ELR (cell line): Measurements from ENCODE around the gene CPA4.

Experiments
- DNase-seq: peaks from one replicate; pipeline ENCODE4 v3.0.0-alpha.2; 2015; ENCODE audit warnings: low read depth

The CPA4 gene

DNA sequence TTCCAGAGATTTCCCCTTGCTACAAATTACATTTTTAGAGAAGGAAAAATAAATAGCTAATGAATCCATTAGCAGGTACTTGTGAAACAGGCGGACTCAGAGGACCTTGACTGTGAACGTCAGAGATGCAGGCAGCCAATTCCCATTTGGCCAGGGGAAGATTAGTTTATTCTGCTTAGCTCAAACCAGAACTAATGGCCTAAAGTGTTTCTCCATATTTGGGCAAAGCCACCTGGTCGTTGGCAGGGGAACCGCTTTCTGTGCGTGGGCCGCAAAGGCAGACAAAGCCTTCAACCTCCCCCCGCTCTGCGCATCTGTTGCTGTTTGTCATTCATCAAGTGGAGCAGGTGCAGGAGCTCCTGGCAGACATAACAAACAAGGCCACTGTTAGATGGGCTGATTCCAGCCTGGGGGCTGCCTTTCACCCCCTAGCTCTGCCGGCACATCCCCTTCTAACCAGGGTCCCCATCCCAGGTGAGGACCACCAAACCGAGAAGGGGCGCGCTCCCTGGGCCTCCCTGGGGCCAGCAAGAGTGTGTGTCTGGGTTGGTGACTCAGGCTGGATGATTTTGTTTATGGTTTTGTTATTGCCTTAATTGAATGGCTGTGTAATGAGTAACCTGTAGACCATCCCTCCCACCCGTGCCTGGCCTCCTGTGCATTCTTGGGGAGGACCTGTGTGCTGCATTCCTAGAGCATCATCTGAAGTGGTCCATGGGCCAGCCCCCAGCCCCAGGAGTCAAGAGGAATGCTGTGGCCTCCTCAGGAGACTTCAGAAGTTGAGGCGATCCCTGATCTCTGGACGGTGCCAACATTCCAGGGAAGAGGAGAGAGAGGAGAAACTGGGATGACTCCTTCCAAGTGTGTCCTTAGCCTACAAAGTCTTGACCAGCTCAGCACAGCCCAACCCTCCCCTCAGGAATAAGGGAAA, 72.8 kb downstream of the CPA4 start:
- peak; percentile 91 for DNase-seq

DNA sequence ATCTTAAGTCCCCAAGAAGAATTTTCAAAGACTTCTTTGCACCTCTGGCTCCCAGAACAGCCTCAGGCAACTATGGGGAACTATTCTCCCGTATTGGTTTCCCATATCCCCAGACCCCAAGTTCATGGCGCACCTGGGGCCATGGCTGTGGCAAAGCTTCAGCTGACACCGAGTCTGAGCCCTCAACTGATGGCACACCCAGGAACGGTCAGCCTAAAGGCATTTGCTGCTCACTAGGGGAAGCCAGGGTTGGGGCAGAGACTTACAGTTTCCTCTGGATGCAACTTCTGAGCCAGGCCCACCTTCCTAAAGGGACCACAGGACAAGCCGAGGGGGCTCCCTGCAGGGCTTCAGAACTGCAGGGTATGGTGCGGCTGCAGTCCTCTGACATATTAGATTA, 73.6 kb downstream of the CPA4 start:
- peak; percentile 60 for DNase-seq

- DNase-seq = no peak
Observed at GRCh38 chr7:130367088-130367755, 74.3 kb downstream of the CPA4 start.

DNA sequence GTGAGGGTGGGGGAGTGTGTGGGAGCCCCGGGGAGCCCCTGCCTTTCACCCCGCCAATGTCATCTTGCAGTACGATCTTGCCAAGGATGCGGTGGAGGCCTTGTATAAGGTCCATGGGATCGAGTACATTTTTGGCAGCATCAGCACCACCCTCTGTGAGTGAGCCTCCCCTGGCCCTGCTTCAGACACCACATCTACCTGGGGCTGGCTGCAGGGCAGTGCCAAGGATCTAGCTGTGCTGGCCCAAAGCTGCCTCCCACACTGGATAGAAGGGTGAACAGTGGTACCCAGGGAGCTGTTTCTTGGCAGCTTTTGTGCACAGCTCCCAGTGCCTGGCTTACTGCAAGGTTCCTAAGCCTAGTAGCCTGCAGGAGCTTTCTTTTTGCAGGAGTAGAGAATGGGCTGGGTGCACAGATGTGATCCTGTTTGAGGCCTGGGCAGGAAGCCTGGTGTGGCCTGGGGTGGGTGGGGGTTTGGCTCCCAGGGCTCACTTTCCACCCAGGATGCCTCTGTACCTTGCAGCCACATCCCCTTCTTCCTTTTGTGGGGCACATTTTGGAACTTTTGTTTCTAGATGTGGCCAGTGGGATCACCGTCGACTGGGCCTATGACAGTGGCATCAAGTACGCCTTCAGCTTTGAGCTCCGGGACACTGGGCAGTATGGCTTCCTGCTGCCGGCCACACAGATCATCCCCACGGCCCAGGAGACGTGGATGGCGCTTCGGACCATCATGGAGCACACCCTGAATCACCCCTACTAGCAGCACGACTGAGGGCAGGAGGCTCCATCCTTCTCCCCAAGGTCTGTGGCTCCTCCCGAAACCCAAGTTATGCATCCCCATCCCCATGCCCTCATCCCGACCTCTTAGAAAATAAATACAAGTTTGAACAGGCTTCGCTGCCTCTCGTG, 75.1 kb downstream of the CPA4 start:
- DNase-seq = no peak

DNA sequence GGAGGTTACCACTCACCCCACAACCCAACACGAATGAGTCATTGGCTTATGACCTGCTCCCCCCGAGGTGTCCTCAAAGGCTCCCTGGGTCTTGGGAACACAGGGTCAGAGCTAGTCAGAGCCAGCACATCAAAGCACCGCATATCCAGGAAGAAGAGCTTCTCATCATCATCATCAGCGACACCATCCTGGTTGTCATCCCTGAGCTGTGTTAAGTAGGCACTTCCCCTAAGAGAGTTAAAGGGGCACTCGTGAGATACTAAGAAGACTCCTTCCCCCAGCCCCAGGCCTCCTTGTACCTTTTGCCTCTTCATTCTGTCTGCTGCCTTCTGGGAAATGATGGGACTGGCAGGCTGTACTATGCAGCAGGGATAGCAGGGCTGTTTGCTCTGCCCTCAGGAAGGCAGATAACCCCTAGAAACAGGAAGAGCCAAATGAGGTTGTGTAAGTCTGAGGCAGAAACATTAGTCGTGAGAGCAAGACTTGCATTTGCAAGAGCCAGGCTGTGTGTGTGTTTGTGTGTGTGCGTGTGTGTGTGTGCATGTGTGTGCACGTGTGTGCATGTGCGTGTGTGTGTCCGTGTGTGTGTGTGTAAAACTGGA, 76.2 kb downstream of the CPA4 start:
- peak; percentile 73 for DNase-seq

GRCh38 chr7:130369831-130370550, 77.0 kb downstream of the CPA4 start:
- peak; percentile 44 for DNase-seq

- DNase-seq = no peak
Observed at GRCh38 chr7:130371046-130371445, 78.1 kb downstream of the CPA4 start.

DNA sequence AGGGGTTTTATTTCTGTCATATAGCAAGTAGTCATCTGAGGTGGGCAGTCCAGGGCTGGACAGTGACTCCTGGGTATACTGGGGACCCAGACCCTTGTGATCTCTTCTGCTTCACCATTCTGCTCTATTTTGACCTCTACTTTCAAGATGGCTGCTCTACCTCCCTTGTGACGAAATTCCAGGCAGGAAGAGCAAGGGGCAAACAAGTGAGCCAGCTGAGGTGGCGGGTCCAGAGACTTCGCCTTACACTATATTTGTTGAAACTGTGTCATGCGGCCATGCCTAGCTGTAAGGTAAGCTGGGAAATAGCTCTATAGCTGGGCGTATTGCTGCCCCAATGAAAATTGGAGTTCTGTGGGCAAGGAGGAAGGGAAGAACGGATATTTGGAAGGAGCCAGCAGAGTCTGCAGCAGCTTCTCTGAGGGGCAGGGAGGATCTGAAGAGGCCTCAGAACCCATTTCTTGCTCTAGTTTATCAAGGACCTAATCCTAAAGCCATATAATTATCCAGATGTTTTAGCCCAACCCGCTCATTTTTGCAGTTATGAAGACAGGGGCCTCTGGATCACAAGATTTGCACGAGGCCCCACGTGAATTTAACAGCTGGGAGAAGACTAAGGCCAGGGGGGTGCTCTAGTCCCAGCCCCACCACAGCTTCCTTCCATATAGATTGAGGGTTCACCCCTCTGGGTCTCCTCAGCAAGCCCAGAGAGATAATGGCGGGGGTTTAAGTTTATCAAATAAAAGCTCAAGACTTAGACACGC, 79.6 kb downstream of the CPA4 start:
- DNase-seq = no peak
